HG03103 (cell line): ENCODE results near the gene RARG.
A peak's percentile ranks its signal among the peaks of the same experiment; 100 is the strongest.

ENCODE experiments used
- ATAC-seq: cut with Tn5 transposase; IDR thresholded peaks from one replicate; pipeline ENCODE4 v1.9.1; 2021; ENCODE audit warnings: low read depth; ENCODE audit not compliant: unreplicated experiment

RARG gene

GRCh38 chr12:53231921-53232645 lies at the start of gene RARG:
TSS of gene RARG (minus strand) at chr12:53232209. CDS start at chr12:53227545, 4,664 bp downstream.
- ATAC-seq = no peak

- ATAC-seq = no peak
Observed at GRCh38 chr12:53279888-53280498, 48.0 kb upstream of the RARG start.

- no peak for ATAC-seq
Observed at GRCh38 chr12:53279283-53279869, 47.4 kb upstream of the RARG start.

GRCh38 chr12:53277981-53278380 lies 46.0 kb upstream of the RARG start:
- ATAC-seq = no peak

GRCh38 chr12:53276511-53276910 lies 44.5 kb upstream of the RARG start:
- ATAC-seq = no peak

GRCh38 chr12:53274445-53274844 lies 42.4 kb upstream of the RARG start:
- ATAC-seq = no peak

- ATAC-seq = no peak
Observed at GRCh38 chr12:53268630-53269562, 36.9 kb upstream of the RARG start.

GRCh38 chr12:53267999-53268629 lies 36.1 kb upstream of the RARG start, which contains the start of gene ESPL1:
TSS of gene ESPL1 (plus strand) at chr12:53268299. CDS start at chr12:53268767, 468 bp downstream.
- peak; percentile 77 for ATAC-seq

GRCh38 chr12:53267306-53267998 lies 35.4 kb upstream of the RARG start:
- no peak for ATAC-seq

- no peak for ATAC-seq
Observed at GRCh38 chr12:53265783-53266182, 33.8 kb upstream of the RARG start.

GRCh38 chr12:53259891-53260290 lies 27.9 kb upstream of the RARG start:
- no peak for ATAC-seq

GRCh38 chr12:53258541-53259539 lies 26.8 kb upstream of the RARG start:
- no peak for ATAC-seq

- ATAC-seq = no peak
Observed at GRCh38 chr12:53255996-53256395, 24.0 kb upstream of the RARG start.

- no peak for ATAC-seq
Observed at GRCh38 chr12:53254816-53255545, 23.0 kb upstream of the RARG start.

- no peak for ATAC-seq
Observed at GRCh38 chr12:53253298-53253697, 21.3 kb upstream of the RARG start.

GRCh38 chr12:53252349-53252916 lies 20.4 kb upstream of the RARG start:
- ATAC-seq = no peak
